ENCODE measurements around the gene GAREM1.

Gene GAREM1

GRCh38 chr18:32280188-32280783, 190.4 kb downstream of the GAREM1 start:
- no peak for FAIRE-seq

DNA sequence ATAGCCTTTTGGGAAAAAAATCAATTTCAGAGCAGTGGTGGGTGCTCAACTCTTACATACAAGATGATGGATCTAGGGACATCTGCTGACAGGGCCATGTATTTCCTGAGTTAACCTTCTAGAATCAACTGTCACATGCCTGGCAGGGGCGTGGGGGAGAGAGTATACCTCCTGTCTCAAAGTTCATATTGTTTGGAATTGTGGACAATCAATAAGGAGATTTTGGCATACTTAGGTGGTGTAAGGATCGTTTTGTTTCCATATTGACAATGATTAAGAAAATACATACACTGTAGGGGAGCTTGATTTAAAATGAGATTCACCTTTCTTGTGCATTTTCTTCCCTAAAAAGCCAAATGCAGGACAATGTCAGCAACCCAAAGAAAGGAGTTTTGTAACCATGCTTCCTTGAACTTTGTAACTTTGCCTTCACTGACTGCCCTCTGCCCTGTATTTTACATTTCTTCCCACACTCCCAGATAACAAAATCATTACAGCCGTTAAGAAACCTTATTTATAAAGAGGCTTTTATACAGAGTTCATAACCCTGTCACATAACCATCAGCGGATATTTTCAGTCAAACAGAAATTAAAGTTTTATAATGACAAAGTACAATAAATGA, 192.4 kb downstream of the GAREM1 start:
- no peak for FAIRE-seq
- TF ChIP-seq POLR2A (IDR thresholded peaks at IDR 0.05; ENCODE audit: low read depth, low read length): no peak
- no peak for DNase-seq (ENCODE audit: insufficient read length, low spot score)

More at GRCh38 chr18:32280188-32280783, 190.4 kb downstream of the GAREM1 start:
- DNase-seq (ENCODE audit: insufficient read length, low spot score): no peak
- TF ChIP-seq POLR2A (IDR thresholded peaks at IDR 0.05; ENCODE audit: low read depth, low read length): no peak

- DNase-seq (ENCODE audit: insufficient read length, low spot score): no peak
- FAIRE-seq: no peak
- TF ChIP-seq POLR2A (IDR thresholded peaks at IDR 0.05; ENCODE audit: low read depth, low read length): no peak
Observed at GRCh38 chr18:32277549-32277948, 193.1 kb downstream of the GAREM1 start.

- no peak for FAIRE-seq
- TF ChIP-seq POLR2A (IDR thresholded peaks at IDR 0.05; ENCODE audit: low read depth, low read length): no peak
- DNase-seq (ENCODE audit: insufficient read length, low spot score): no peak
Observed at GRCh38 chr18:32276906-32277305, 193.8 kb downstream of the GAREM1 start.

DNA sequence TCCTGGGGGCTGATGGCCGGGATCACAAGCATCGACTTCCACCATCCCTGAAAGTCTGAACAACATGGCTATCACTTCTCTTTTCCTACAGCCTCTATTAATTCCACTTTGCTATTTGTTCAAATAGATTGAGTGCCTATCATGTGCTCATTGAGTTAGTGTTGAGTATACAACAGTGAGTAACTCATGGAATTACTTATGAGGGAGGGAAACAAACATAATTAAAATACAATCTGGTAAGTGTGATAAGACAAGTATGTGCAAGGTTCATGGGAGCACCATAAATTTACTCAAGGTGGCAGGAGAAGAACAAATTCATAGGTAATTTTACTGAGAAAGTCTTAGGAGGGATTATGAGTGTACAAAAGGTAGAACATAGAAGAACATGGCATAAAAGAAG, 194.4 kb downstream of the GAREM1 start:
- no peak for TF ChIP-seq POLR2A (IDR thresholded peaks at IDR 0.05; ENCODE audit: low read depth, low read length)
- DNase-seq (ENCODE audit: insufficient read length, low spot score) (no peak), FAIRE-seq (no peak)

DNA sequence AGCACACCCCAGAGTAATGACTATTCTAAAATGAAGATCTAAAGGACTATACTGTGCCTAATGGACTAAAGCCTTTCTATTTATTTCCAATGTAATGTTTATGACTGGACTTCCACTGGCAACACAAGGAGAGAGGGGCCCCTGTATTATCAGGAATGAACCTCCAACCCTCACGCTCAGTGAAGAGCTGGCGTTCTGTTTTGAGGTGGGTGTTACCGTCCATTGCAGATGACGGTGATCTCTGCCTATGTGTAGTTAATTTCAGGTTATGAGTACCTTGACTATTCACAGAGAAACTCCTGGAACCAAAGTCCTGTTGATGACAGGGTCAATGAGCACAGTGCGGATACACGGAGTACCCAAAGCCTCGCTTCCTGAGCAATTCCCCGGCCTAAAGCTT, 195.5 kb downstream of the GAREM1 start:
- TF ChIP-seq POLR2A (IDR thresholded peaks at IDR 0.05; ENCODE audit: low read depth, low read length): no peak
- FAIRE-seq: no peak
- no peak for DNase-seq (ENCODE audit: insufficient read length, low spot score)

- FAIRE-seq (no peak), DNase-seq (ENCODE audit: insufficient read length, low spot score) (no peak)
- TF ChIP-seq POLR2A (IDR thresholded peaks at IDR 0.05; ENCODE audit: low read depth, low read length): no peak
Observed at GRCh38 chr18:32274307-32274706, 196.4 kb downstream of the GAREM1 start.

- no peak for TF ChIP-seq POLR2A (IDR thresholded peaks at IDR 0.05; ENCODE audit: low read depth, low read length)
- no peak for FAIRE-seq
- peak; percentile 6 for DNase-seq (ENCODE audit: insufficient read length, low spot score)
Observed at GRCh38 chr18:32271672-32272208, 198.9 kb downstream of the GAREM1 start.

DNA sequence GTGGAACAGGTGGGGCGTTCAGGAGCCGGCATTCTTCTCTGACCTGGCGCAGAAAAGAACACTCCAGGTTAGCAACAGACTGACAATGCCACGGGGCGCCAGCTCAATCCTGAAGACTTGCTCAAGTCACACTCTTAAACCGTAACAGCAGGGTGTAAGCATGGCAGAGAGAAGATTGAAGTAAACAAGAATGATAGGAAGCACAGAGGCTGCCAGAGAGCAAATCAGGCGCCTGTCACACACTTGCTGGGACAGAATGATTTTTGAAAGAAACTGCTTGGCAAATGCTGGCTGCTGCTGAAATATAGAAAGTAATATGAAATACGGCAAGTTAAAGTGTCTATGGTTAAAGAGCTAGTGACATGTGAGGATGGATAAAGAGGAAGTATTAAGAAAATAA, 200.3 kb downstream of the GAREM1 start:
- no peak for DNase-seq (ENCODE audit: insufficient read length, low spot score)
- TF ChIP-seq POLR2A (IDR thresholded peaks at IDR 0.05; ENCODE audit: low read depth, low read length): no peak
- no peak for FAIRE-seq

DNA sequence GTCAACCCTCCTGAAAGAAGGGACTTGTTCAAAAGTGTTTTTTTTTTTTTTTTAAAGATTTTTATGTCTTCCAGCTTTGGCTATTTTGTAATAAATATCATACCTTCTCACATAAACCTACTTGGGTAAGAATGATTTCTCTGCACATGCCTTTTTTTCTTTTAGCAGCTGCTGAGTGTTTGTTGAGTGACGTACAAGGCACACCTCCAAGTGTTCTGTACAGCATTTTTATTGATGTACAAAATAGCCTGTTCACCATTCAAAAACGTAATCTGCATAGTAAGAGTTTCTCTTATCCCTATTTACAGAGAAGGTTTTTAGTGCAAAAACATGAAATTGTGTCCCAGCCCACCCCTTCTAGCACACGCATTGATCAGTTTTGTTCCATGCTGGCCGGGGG, 203.2 kb downstream of the GAREM1 start:
- no peak for TF ChIP-seq POLR2A (IDR thresholded peaks at IDR 0.05; ENCODE audit: low read depth, low read length)
- no peak for DNase-seq (ENCODE audit: insufficient read length, low spot score)
- FAIRE-seq: no peak

GRCh38 chr18:32264401-32264800, 206.3 kb downstream of the GAREM1 start:
- no peak for FAIRE-seq
- no peak for TF ChIP-seq POLR2A (IDR thresholded peaks at IDR 0.05; ENCODE audit: low read depth, low read length)
- no peak for DNase-seq (ENCODE audit: insufficient read length, low spot score)

DNA sequence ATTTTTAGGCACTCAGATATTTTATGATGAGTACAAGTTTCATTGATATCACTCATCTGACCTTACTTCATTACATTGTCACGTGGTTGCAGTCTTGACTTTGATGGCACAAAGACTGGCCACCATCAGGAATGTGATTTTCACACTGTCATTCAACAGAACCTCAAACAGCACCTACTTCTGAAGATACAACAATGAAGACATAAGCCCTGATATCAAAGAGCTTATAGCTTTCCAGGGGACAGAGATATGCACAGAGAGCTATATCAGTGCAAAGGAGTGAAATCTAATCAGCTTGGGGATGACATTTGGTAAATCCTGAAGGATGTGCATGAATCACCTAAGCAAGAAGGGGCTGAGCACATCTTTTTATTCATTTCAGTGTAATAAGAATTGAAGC, 208.6 kb downstream of the GAREM1 start:
- DNase-seq (ENCODE audit: insufficient read length, low spot score): no peak
- TF ChIP-seq POLR2A (IDR thresholded peaks at IDR 0.05; ENCODE audit: low read depth, low read length): no peak
- FAIRE-seq: no peak

DNA sequence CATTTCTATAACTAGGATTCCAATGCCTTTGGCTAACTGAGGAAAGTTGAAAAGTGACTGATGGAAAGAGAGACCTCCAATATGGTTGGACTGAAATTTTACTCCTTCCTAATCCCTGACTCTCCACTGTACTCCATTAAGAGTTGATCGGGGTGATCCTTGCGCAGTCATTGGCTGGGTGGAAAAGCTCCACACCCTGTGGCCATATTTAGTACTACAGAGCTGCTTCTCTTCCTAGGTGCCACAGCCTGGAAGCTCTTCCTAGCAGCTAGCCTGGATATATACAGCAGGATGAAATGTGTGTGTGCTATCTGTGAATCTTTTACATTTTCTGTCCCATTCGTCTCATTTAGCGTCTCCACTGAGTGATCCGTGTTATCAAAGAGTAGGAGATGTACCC, 209.7 kb downstream of the GAREM1 start:
- no peak for TF ChIP-seq POLR2A (IDR thresholded peaks at IDR 0.05; ENCODE audit: low read depth, low read length)
- FAIRE-seq (no peak), DNase-seq (ENCODE audit: insufficient read length, low spot score) (no peak)

DNA sequence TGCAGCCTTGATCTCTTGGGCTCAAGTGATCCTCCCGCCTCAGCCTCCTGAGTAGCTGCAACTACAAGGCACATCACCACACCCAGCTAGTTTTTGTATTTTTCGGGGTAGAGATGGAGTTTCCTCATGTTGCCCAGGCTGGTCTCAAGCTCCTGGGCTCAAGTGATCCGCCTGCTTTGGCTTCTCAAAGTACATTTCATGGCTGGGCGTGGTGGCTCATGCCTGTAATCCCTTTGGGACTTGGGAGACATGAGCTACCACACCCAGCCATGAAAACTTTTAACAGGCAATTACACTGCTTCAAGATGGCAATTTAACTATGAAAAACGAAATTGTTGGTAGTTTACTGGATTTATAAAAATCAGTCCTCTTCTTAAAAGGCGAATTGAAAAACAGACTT, 211.1 kb downstream of the GAREM1 start:
- no peak for DNase-seq (ENCODE audit: insufficient read length, low spot score)
- TF ChIP-seq POLR2A (IDR thresholded peaks at IDR 0.05; ENCODE audit: low read depth, low read length): no peak
- no peak for FAIRE-seq

GRCh38 chr18:32258558-32259204, 212.0 kb downstream of the GAREM1 start:
- no peak for DNase-seq (ENCODE audit: insufficient read length, low spot score)
- no peak for TF ChIP-seq POLR2A (IDR thresholded peaks at IDR 0.05; ENCODE audit: low read depth, low read length)
- no peak for FAIRE-seq
